HG02970 (cell line): Measurements from ENCODE around the gene SDK1.

Source experiments
- ATAC-seq: cut with Tn5 transposase; IDR thresholded peaks from one replicate; pipeline ENCODE4 v1.9.1; 2021; ENCODE audit warnings: mild to moderate bottlenecking, moderate library complexity, moderate number of reproducible peaks; ENCODE audit not compliant: unreplicated experiment, low FRiP score

The SDK1 gene

GRCh38 chr7:4020086-4020485, 719.0 kb downstream of the SDK1 start:
- ATAC-seq = no peak

- no peak for ATAC-seq
These were observed 720.4 kb downstream of the SDK1 start for GRCh38 chr7:4021413-4021812.

GRCh38 chr7:4022265-4022664, 721.2 kb downstream of the SDK1 start:
- no peak for ATAC-seq

- no peak for ATAC-seq
These were observed 722.5 kb downstream of the SDK1 start for GRCh38 chr7:4023502-4023901.

- no peak for ATAC-seq
These were observed 723.1 kb downstream of the SDK1 start for GRCh38 chr7:4024133-4024532.

GRCh38 chr7:4024806-4025205, 723.8 kb downstream of the SDK1 start:
- no peak for ATAC-seq

- no peak for ATAC-seq
These were observed 724.2 kb downstream of the SDK1 start for GRCh38 chr7:4025210-4025609.

- ATAC-seq = no peak
These were observed 724.9 kb downstream of the SDK1 start for GRCh38 chr7:4025694-4026615.

- ATAC-seq = no peak
These were observed 726.0 kb downstream of the SDK1 start for GRCh38 chr7:4026941-4027486.

GRCh38 chr7:4028221-4028620, 727.2 kb downstream of the SDK1 start:
- ATAC-seq = no peak

- ATAC-seq = no peak
These were observed 728.9 kb downstream of the SDK1 start for GRCh38 chr7:4029941-4030340.

- ATAC-seq = no peak
These were observed 729.4 kb downstream of the SDK1 start for GRCh38 chr7:4030346-4030950.

GRCh38 chr7:4033996-4034395, 732.9 kb downstream of the SDK1 start:
- ATAC-seq = no peak

- ATAC-seq = no peak
These were observed 736.3 kb downstream of the SDK1 start for GRCh38 chr7:4037308-4037707.

- ATAC-seq = no peak
These were observed 736.8 kb downstream of the SDK1 start for GRCh38 chr7:4037877-4038276.

GRCh38 chr7:4040109-4040928, 739.3 kb downstream of the SDK1 start:
- no peak for ATAC-seq

- no peak for ATAC-seq
These were observed 741.5 kb downstream of the SDK1 start for GRCh38 chr7:4042402-4043045.

- no peak for ATAC-seq
These were observed 742.9 kb downstream of the SDK1 start for GRCh38 chr7:4043988-4044387.

- no peak for ATAC-seq
These were observed 744.4 kb downstream of the SDK1 start for GRCh38 chr7:4045450-4045849.

- no peak for ATAC-seq
These were observed 744.9 kb downstream of the SDK1 start for GRCh38 chr7:4045975-4046374.
